Fibroblast of skin of left biceps (primary cell): Measurements from ENCODE around the gene FGGY.
A peak's percentile ranks its signal among the peaks of the same experiment; 100 is the strongest.
"Not testable (repeated sequence)": the region's sequence is repeated elsewhere in the genome, so short reads cannot be mapped to it uniquely, and the experiment has no call there.

Source experiments
- DNase-seq, 2 experiments: peaks; one replicate each; pipeline ENCODE4 v3.0.0-alpha.2; 2013; ENCODE audit warnings: low read depth in 2 of 2

Gene FGGY

GRCh38 chr1:59289570-59289969 is 7.3 kb upstream of the FGGY start:
- no peak for DNase-seq

- no peak for DNase-seq
These were observed 6.5 kb upstream of the FGGY start for GRCh38 chr1:59290193-59290949.

GRCh38 chr1:59291561-59291960 is 5.3 kb upstream of the FGGY start:
- DNase-seq = peak; percentile 36 to 44

GRCh38 chr1:59292562-59292961 is 4.3 kb upstream of the FGGY start:
- DNase-seq = no peak

- DNase-seq = no peak
These were observed 3.7 kb upstream of the FGGY start for GRCh38 chr1:59293206-59293605.

- DNase-seq = no peak
These were observed 3.0 kb upstream of the FGGY start for GRCh38 chr1:59293849-59294248.

- DNase-seq = no peak
These were observed 2.5 kb upstream of the FGGY start for GRCh38 chr1:59294423-59294822.

- DNase-seq = no peak
These were observed 1.3 kb upstream of the FGGY start for GRCh38 chr1:59295618-59296017.

- DNase-seq = no peak
These were observed 1.2 kb downstream of the FGGY start for GRCh38 chr1:59298026-59298583.

GRCh38 chr1:59298710-59299346 is 1.9 kb downstream of the FGGY start:
- no peak for DNase-seq

GRCh38 chr1:59299670-59300069 is 2.8 kb downstream of the FGGY start:
- not testable (repeated sequence) for DNase-seq

GRCh38 chr1:59302297-59302696 is 5.4 kb downstream of the FGGY start:
- DNase-seq = no peak

GRCh38 chr1:59302871-59303270 is 6.0 kb downstream of the FGGY start:
- no peak for DNase-seq

GRCh38 chr1:59305188-59305587 is 8.3 kb downstream of the FGGY start:
- DNase-seq = no peak

GRCh38 chr1:59307591-59307990 is 10.7 kb downstream of the FGGY start:
- DNase-seq = no peak

- DNase-seq = no peak
These were observed 11.9 kb downstream of the FGGY start for GRCh38 chr1:59308839-59309238.

GRCh38 chr1:59309392-59309791 is 12.5 kb downstream of the FGGY start:
- DNase-seq = no peak

- no peak for DNase-seq
These were observed 13.1 kb downstream of the FGGY start for GRCh38 chr1:59309795-59310548.

GRCh38 chr1:59310549-59311250 is 13.8 kb downstream of the FGGY start:
- no peak for DNase-seq

GRCh38 chr1:59314776-59315528 is 18.1 kb downstream of the FGGY start:
- DNase-seq = no peak
